ENCODE data around the gene WSCD2.

GRCh38 chr12:108119974-108120862 lies 8.9 kb upstream of the WSCD2 start:
- no peak for TF ChIP-seq CTCF (IDR thresholded peaks at IDR 0.05)
- TF ChIP-seq EZH2 (IDR thresholded peaks at IDR 0.05; ENCODE audit: borderline replicate concordance, insufficient read depth, low read depth, low read length, poor library complexity, severe bottlenecking), result no peak
